Heart left ventricle (tissue), 16 donors: ENCODE data around the gene WDR93. TPM values are rescaled to one million over a fixed set of nuclear protein-coding genes. Genes with fewer than 3 reads are reported as not detected.
"Not testable (repeated sequence)": the region's sequence is repeated elsewhere in the genome, so short reads cannot be mapped to it uniquely, and the experiment has no call there.

Experiments
- ATAC-seq, 4 donors: fragments of 200-7000 bp; cut with Tn5 transposase; one replicate each; pipeline ENCODE4 v1.9.1; 2020 to 2022; ENCODE audit warnings: moderate library complexity in 4 of 4, mild to moderate bottlenecking in 3 of 4, moderate number of reproducible peaks in 1 of 4
- DNase-seq, 5 donors: peaks; one replicate each; pipeline ENCODE4 v3.0.0-alpha.2; 2020
- H3K27ac ChIP-seq, 12 donors: fragments of 200-600 bp; sonication (generic) in 4 of 12; one replicate each; pipeline versions ENCODE4 v1.5.0 to v1.8.0; 2016 to 2022; ENCODE audit warnings: mild to moderate bottlenecking in 2 of 12
- H3K27me3 ChIP-seq, 9 donors: fragments of 200-600 bp; sonication (generic) in 2 of 9; one replicate each; pipeline versions ENCODE4 v1.5.1 to v1.8.0; 2016 to 2022; ENCODE audit warnings: mild to moderate bottlenecking in 3 of 9
- H3K36me3 ChIP-seq, 9 donors: fragments of 200-600 bp; sonication (generic) in 2 of 9; one replicate each; pipeline versions ENCODE4 v1.5.0 to v1.8.0; 2018 to 2022; ENCODE audit warnings: mild to moderate bottlenecking in 2 of 9
- H3K4me1 ChIP-seq, 12 donors: fragments of 200-600 bp; sonication (generic) in 4 of 12; one replicate each; pipeline versions ENCODE4 v1.5.0 to v1.8.0; 2016 to 2022; ENCODE audit warnings: mild to moderate bottlenecking in 3 of 12
- H3K4me3 ChIP-seq, 12 donors: fragments of 200-600 bp; sonication (generic) in 4 of 12; one replicate each; pipeline versions ENCODE4 v1.5.0 to v1.8.0; 2017 to 2022; ENCODE audit warnings: mild to moderate bottlenecking in 9 of 12, moderate library complexity in 4 of 12
- H3K9me3 ChIP-seq, 12 donors: fragments of 200-600 bp; sonication (generic) in 4 of 12; one replicate each; pipeline versions ENCODE4 v1.5.0 to v1.8.0; 2016 to 2022; ENCODE audit warnings: mild to moderate bottlenecking in 1 of 12
- POLR2A ChIP-seq, 2 donors: fragments of 450-650 bp; IDR thresholded peaks; one replicate each; pipeline ENCODE4 v1.6.1; 2017; ENCODE audit warnings: antibody characterized with exemption in 2 of 2, mild to moderate bottlenecking in 2 of 2, moderate library complexity in 2 of 2
- whole genome bisulfite sequencing, 4 donors: extraction: QIAGEN DNeasy Blood & Tissue Kit in 2 of 4; methylation state at CpG; one replicate each; pipeline versions ENCODE4 v1.1.5 to v1.1.7; 2013 to 2018; 5-methylcytosine and 5-hydroxymethylcytosine counted together
- intact Hi-C, 10 donors: fragments of 100-400 bp; cut with DNase I; formaldehyde crosslinking; loops; one replicate each; pipeline versions ENCODE4 v1.11.1 to v1.14.2; 2022
- polyA plus RNA-seq, 2 donors: library from polyadenylated mRNA; stranded (reverse); fragments of 200-250 nt; gene quantifications; one replicate each; pipeline ENCODE4 v1.2.3, GENCODE V29; 2013
- total RNA-seq, 9 donors: library from RNA; depleted of rRNA in 2 of 9; stranded (reverse); fragments of >200 nt in 2 of 9; fragmentation: NEBNext Ultra II Directional in 3 of 9; extraction: Animal tissue kit (Norgen Biotek cat#: 25700) in 3 of 9; gene quantifications; one replicate each; pipeline versions ENCODE4 v1.1.0 to v1.2.4, GENCODE V29; 2016 to 2023
- TF ChIP-seq, protein P1 (sequence below), 12 donors: fragments of 200-600 bp; sonication (generic) in 4 of 12; IDR thresholded peaks; one replicate each; pipeline versions ENCODE4 v1.5.0 to v1.8.0; 2018 to 2022; ENCODE audit warnings: antibody characterized with exemption in 12 of 12, mild to moderate bottlenecking in 5 of 12
- donor health status: ischemic (EF 13 %, LVEDD 7.1; RV severe dilation, severe dysfunction).
- donor health status: healthy with polysubstance abuse.
- donor health status: DM: no; HTN: yes; CAD: no.
- donor health status: DM: no; HTN: no; CAD: no.
- donor health status: ischemic (EF 25% LVEDD 6.9; RV normal size, moderate dysfunction).
- donor health status: ischemic (EF 25% LVEDD 5.7; RV mildly dilated, moderate dysfunction).
- donor health status: healthy.
- donor health status: DM: yes; HTN: yes; CAD: no.
- donor health status: ischemic (EF 35%, LVEDD 5.7; RV mildly dilated, moderate dysfunction).
- donor health status: nonischemic (EF 11% LVEDD 7.7; RV severe dilation, severe dysfunction).
- donor health status: DM: yes; HTN: yes; CAD: no.
- donor health status: PGD.
- donor health status: ischemic (EF 29% LVEDD 5.4; RV normal size, mild dysfunction).
- donor health status: nonischemic (EF 23%, LVEDD 6.1; RV moderate dilation, normal function).

WDR93 gene
- total and polyA plus RNA-seq, 11 donors = 0.10 to 0.21 TPM; not detected in 9

DNA sequence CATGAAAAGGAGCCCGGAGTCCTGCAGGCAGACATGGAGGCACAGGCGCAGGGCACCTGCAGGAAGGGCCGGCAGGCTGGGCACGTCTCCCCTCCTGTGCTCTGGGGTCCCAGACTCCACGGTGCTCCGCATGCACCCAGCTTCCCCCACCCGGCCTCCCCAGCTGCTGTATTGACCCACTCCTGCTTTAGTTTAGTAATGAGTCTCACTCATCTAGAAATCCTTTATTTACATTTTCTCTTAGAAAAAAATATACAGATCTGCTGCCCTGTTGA lies 94.0 kb downstream of the WDR93 start:
- H3K9me3 ChIP-seq = peaks cover 0 to 21% (median 3%) of the 10 kb centered on the region in 12 donors
- H3K36me3 ChIP-seq = peaks cover 0 to 25% (median 0%) of the 10 kb centered on the region in 9 donors
- DNase-seq (no peak), ATAC-seq (no peak)
- peaks cover 0 to 26% (median 0%) of the 10 kb centered on the region in 12 donors for H3K4me1 ChIP-seq
- 92 to 99% (median 95%) methylated on average over 7 of the region's 7 CpGs for WGBS, 4 donors
- intact Hi-C loops = loop anchor here in 1 of 10 donors (5.0 kb wide), 1 partner anchor 38 kb away; no protein-coding TSS in a partner anchor
- no peaks in the 10 kb centered on the region for H3K27me3 ChIP-seq
- H3K27ac ChIP-seq = no peak overlapping the region
- no peak overlapping the region for H3K4me3 ChIP-seq
- TF ChIP-seq POLR2A (IDR thresholded peaks at IDR 0.05) = no peak
- TF ChIP-seq, protein P1, sequence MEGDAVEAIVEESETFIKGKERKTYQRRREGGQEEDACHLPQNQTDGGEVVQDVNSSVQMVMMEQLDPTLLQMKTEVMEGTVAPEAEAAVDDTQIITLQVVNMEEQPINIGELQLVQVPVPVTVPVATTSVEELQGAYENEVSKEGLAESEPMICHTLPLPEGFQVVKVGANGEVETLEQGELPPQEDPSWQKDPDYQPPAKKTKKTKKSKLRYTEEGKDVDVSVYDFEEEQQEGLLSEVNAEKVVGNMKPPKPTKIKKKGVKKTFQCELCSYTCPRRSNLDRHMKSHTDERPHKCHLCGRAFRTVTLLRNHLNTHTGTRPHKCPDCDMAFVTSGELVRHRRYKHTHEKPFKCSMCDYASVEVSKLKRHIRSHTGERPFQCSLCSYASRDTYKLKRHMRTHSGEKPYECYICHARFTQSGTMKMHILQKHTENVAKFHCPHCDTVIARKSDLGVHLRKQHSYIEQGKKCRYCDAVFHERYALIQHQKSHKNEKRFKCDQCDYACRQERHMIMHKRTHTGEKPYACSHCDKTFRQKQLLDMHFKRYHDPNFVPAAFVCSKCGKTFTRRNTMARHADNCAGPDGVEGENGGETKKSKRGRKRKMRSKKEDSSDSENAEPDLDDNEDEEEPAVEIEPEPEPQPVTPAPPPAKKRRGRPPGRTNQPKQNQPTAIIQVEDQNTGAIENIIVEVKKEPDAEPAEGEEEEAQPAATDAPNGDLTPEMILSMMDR (IDR thresholded peaks at IDR 0.05) = no peak

DNA sequence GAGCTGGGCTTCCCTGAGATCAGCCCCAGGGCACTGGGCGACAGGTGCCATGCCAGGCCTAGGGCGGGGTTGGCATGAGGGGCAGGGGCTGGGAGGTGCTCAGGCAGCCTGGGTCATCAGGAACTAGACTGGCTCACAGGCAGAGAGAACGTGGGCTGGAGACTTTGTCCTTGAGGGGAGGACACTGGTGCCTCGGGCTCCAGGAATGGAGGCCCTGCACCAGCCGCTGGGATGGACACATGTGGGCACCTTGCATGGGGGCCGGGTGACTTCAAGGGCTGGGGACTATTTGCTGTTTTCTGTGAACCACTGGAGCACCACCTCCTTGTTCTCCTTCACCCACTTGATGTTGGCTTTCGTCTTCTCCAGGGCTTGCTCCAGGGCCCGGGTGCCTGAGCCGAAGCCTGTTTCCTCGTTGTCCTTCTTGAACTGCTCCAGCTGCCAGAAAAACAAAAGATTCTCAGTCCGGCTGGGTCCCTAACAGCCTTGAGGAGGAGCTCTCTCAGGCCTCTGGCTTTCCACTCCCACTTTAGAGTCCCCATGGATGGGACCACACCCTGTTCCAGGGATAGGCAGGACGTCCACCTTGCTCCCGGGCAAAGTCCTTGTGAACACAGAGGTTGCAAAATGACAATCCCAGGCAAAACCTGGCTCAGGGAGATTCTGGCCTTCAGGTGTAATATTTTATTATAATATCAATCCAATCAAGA lies 94.6 kb downstream of the WDR93 start:
- DNase-seq (no peak), ATAC-seq (peak in 1 of 4 donors; percentile 42)
- Histone ChIP-seq H3K36me3 (peaks cover 0 to 26% (median 0%) of the 10 kb centered on the region in 9 donors), H3K27ac (no peak overlapping the region), H3K4me3 (no peak overlapping the region), H3K27me3 (no peaks in the 10 kb centered on the region), H3K4me1 (peaks cover 0 to 25% (median 0%) of the 10 kb centered on the region in 12 donors), H3K9me3 (peaks cover 0 to 21% (median 3%) of the 10 kb centered on the region in 12 donors)
- 66 to 80% (median 71%) methylated on average over 9 to 13 of the region's 13 CpGs for WGBS, 4 donors
- intact Hi-C loops = no loop called here
- TF ChIP-seq, protein P1 (IDR thresholded peaks at IDR 0.05) = no peak
- no peak for TF ChIP-seq POLR2A (IDR thresholded peaks at IDR 0.05)

DNA sequence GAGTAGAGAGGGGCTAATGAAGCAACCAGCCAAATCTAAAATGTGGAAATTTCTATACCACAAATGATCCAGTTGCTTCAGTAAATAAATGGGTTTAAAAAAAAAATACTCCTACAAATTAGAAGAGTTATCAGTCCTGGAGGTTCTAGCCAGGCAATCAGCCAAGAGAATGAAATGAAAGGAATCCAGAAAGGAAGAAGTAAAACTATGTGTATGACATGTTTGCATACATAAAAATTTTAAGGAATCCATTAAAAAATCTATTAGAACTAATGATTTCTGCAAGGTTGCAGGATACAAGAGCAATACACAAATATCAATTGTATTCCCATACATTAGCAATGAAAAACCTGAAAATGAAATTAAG lies 95.1 kb downstream of the WDR93 start:
- DNase-seq = no peak
- intact Hi-C loops = no loop called here
- Histone ChIP-seq H3K4me1 (peaks cover 0 to 20% (median 0%) of the 10 kb centered on the region in 12 donors), H3K27ac (no peak overlapping the region), H3K27me3 (no peaks in the 10 kb centered on the region), H3K9me3 (peaks cover 0 to 21% (median 3%) of the 10 kb centered on the region in 12 donors), H3K4me3 (no peak overlapping the region), H3K36me3 (peaks cover 0 to 32% (median 0%) of the 10 kb centered on the region in 9 donors)
- TF ChIP-seq, protein P1 (IDR thresholded peaks at IDR 0.05) = no peak
- ATAC-seq = no peak

DNA sequence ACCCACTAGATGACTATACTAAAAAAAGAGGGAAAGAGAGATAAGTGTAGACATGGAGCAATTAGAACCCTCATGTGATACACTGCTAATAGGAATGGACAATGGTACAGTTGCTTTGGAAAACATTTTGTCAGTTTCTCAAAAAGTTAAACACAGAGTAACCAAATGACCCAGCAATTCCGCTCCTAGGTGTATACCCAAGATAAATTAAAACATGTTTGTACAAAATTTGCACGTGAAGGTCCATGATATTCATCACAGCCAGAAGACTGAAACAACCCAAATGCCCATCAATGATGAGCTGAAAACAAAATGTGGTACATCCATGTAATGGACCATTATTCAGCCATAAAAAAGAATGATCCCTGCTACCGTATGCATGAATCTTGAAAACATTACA lies 97.3 kb downstream of the WDR93 start:
- Histone ChIP-seq H3K27me3 (no peaks in the 10 kb centered on the region), H3K4me1 (no peaks in the 10 kb centered on the region), H3K9me3 (peaks cover 0 to 21% (median 3%) of the 10 kb centered on the region in 12 donors), H3K27ac (no peak overlapping the region), H3K4me3 (no peak overlapping the region), H3K36me3 (peaks cover 0 to 51% (median 0%) of the 10 kb centered on the region in 9 donors)
- WGBS, 4 donors = 93 to 97% (median 95%) methylated on average over 3 of the region's 3 CpGs
- TF ChIP-seq POLR2A (IDR thresholded peaks at IDR 0.05) = no peak
- TF ChIP-seq, protein P1 (IDR thresholded peaks at IDR 0.05) = no peak
- no peak for ATAC-seq
- intact Hi-C loops = no loop called here
- DNase-seq = no peak

DNA sequence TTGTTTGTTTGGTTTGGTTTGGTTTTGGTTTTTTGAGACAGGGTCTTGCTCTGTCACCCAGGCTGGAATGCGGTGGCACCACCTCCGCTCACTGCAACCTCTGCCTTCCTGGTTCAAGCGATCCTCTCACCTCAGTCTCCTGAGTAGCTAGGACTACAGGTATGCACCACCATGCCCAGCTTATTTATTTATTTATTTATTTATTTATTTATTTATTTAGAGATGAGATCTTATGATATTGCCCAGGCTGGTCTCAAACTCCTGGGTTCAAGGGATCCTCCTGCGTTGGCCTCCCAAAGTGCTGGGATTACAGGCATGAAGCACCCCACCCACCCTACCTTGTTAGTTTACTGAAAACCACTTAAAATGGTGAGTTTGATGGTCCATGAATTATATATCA lies 98.0 kb downstream of the WDR93 start:
- ATAC-seq, H3K27me3 ChIP-seq, DNase-seq, intact Hi-C loops, H3K4me1 ChIP-seq, H3K4me3 ChIP-seq, H3K27ac ChIP-seq: not testable (repeated sequence)
- Histone ChIP-seq H3K36me3 (peaks cover 0 to 51% (median 0%) of the 10 kb centered on the region in 9 donors), H3K9me3 (peaks cover 0 to 21% (median 3%) of the 10 kb centered on the region in 12 donors)
- WGBS, 4 donors = 97 to 99% (median 97%) methylated on average over 4 of the region's 4 CpGs
